ENCODE data around the gene DIP2C.

DNA sequence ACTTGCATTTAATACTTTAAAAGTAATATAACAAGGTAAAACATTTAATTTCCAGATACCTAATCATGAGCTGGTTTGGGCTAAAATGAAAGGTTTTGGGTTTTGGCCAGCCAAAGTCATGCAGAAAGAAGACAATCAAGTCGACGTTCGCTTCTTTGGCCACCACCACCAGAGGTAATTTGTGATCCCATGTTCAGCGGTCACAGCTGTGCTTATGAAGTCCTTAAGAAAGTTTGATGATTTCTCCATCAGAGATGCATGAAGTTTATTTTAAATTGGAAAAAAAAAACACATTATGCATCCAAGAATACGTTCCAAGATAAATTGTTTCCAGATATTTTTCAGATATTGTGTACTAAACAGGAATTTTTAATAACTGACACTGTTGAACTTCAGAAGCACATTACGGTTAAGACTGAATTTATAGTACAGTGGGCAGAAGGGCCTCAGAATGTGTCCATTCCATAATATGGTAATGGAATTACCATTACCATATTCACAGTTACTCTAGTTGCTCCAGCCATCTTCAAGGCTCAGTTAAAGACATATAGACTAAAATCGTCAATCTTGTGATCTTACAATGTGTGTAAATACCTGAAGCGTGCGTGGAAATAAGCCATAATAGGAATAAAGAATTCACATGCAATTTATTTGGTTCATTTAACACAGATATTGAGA is 447.4 kb downstream of the DIP2C start:
- TF ChIP-seq, protein P1, sequence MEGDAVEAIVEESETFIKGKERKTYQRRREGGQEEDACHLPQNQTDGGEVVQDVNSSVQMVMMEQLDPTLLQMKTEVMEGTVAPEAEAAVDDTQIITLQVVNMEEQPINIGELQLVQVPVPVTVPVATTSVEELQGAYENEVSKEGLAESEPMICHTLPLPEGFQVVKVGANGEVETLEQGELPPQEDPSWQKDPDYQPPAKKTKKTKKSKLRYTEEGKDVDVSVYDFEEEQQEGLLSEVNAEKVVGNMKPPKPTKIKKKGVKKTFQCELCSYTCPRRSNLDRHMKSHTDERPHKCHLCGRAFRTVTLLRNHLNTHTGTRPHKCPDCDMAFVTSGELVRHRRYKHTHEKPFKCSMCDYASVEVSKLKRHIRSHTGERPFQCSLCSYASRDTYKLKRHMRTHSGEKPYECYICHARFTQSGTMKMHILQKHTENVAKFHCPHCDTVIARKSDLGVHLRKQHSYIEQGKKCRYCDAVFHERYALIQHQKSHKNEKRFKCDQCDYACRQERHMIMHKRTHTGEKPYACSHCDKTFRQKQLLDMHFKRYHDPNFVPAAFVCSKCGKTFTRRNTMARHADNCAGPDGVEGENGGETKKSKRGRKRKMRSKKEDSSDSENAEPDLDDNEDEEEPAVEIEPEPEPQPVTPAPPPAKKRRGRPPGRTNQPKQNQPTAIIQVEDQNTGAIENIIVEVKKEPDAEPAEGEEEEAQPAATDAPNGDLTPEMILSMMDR (conservative IDR thresholded peaks at IDR 0.05) = no peak
- TF ChIP-seq ZFX (IDR thresholded peaks at IDR 0.05) = no peak
